Measurements from ENCODE around the gene IFI6. TPM values are rescaled to one million over a fixed set of nuclear protein-coding genes. Genes with fewer than 3 reads are reported as not detected.
A peak's percentile ranks its signal among the peaks of the same experiment; 100 is the strongest.

IFI6 gene
- total RNA-seq, 1 donor from 2014 or later, result 500 TPM

- DNase-seq (ENCODE audit: low spot score in 2 of 2, unreplicated experiment in 2 of 2), result peak; percentile 74 to 96
- H3K4me1 Mint-ChIP-seq, result peaks cover 24% of the 10 kb centered on the region
- no peak overlapping the region for H3K4me3 Mint-ChIP-seq
- peak; percentile 98 for TF ChIP-seq CTCF (IDR thresholded peaks at IDR 0.05; ENCODE audit: unreplicated experiment)
- H3K27ac Mint-ChIP-seq, result peak overlapping the region; percentile 47
- H3K27me3 Mint-ChIP-seq (ENCODE audit: low read depth), result no peaks in the 10 kb centered on the region
- H3K36me3 Mint-ChIP-seq, result peaks cover 12% of the 10 kb centered on the region
- H3K9me3 Mint-ChIP-seq, result no peaks in the 10 kb centered on the region
Measured at GRCh38 chr1:27662707-27663393, 9.1 kb downstream of the IFI6 start.

- Mint-ChIP-seq H3K27me3 (ENCODE audit: low read depth) (no peaks in the 10 kb centered on the region), H3K9me3 (no peaks in the 10 kb centered on the region), H3K4me3 (no peak overlapping the region), H3K4me1 (peaks cover 24% of the 10 kb centered on the region), H3K36me3 (peaks cover 9% of the 10 kb centered on the region), H3K27ac (no peak overlapping the region)
- no peak for DNase-seq (ENCODE audit: low spot score in 2 of 2, unreplicated experiment in 2 of 2)
- no peak for TF ChIP-seq CTCF (IDR thresholded peaks at IDR 0.05; ENCODE audit: unreplicated experiment)
Measured at GRCh38 chr1:27662261-27662660, 9.7 kb downstream of the IFI6 start.

GRCh38 chr1:27661412-27662075 is 10.4 kb downstream of the IFI6 start:
- peaks cover 24% of the 10 kb centered on the region for H3K4me1 Mint-ChIP-seq
- no peaks in the 10 kb centered on the region for H3K27me3 Mint-ChIP-seq (ENCODE audit: low read depth)
- no peaks in the 10 kb centered on the region for H3K9me3 Mint-ChIP-seq
- no peak for TF ChIP-seq CTCF (IDR thresholded peaks at IDR 0.05; ENCODE audit: unreplicated experiment)
- H3K27ac Mint-ChIP-seq, result no peak overlapping the region
- no peak for DNase-seq (ENCODE audit: low spot score in 2 of 2, unreplicated experiment in 2 of 2)
- H3K36me3 Mint-ChIP-seq, result peaks cover 6% of the 10 kb centered on the region
- no peak overlapping the region for H3K4me3 Mint-ChIP-seq

- H3K27ac Mint-ChIP-seq, result peak overlapping the region; percentile 64
- no peak for DNase-seq (ENCODE audit: low spot score in 2 of 2, unreplicated experiment in 2 of 2)
- no peak for TF ChIP-seq CTCF (IDR thresholded peaks at IDR 0.05; ENCODE audit: unreplicated experiment)
- peaks cover 27% of the 10 kb centered on the region for H3K4me1 Mint-ChIP-seq
- no peaks in the 10 kb centered on the region for H3K9me3 Mint-ChIP-seq
- no peaks in the 10 kb centered on the region for H3K36me3 Mint-ChIP-seq
- H3K27me3 Mint-ChIP-seq (ENCODE audit: low read depth), result no peaks in the 10 kb centered on the region
- peak overlapping the region; percentile 73 for H3K4me3 Mint-ChIP-seq
Measured at GRCh38 chr1:27660300-27660835, 11.6 kb downstream of the IFI6 start.

GRCh38 chr1:27659497-27660299 is 12.3 kb downstream of the IFI6 start:
- H3K4me1 Mint-ChIP-seq, result peaks cover 34% of the 10 kb centered on the region
- peak; percentile 71 to 87 for DNase-seq (ENCODE audit: low spot score in 2 of 2, unreplicated experiment in 2 of 2)
- H3K27ac Mint-ChIP-seq, result peak overlapping the region; percentile 83
- H3K27me3 Mint-ChIP-seq (ENCODE audit: low read depth), result no peaks in the 10 kb centered on the region
- no peak for TF ChIP-seq CTCF (IDR thresholded peaks at IDR 0.05; ENCODE audit: unreplicated experiment)
- H3K4me3 Mint-ChIP-seq, result peak overlapping the region; percentile 73
- no peaks in the 10 kb centered on the region for H3K9me3 Mint-ChIP-seq
- no peaks in the 10 kb centered on the region for H3K36me3 Mint-ChIP-seq

Data from mesothelial cell of epicardium (in vitro differentiated cells).